Esophagus muscularis mucosa (tissue), 4 donors: ENCODE data around the gene GP1BB. TPM values are rescaled to one million over a fixed set of nuclear protein-coding genes. Genes with fewer than 3 reads are reported as not detected.

Experiments
- DNase-seq: peaks from one replicate; pipeline ENCODE4 v3.0.0-alpha.2; 2017; ENCODE audit errors: extremely low spot score
- H3K27ac ChIP-seq, 4 donors: fragments of 200-600 bp; sonication (generic); replicated peaks in 1 of 4; 1 replicate in 3 of 4; 2 replicates in 1 of 4; pipeline ENCODE4 v1.5.1; 2016 to 2019; ENCODE audit warnings: mild to moderate bottlenecking in 1 of 4
- H3K27me3 ChIP-seq, 4 donors: fragments of 200-600 bp; sonication (generic); one replicate each; pipeline versions ENCODE4 v1.5.1 to v1.6.0; 2016 to 2019
- H3K36me3 ChIP-seq, 4 donors: fragments of 200-600 bp; sonication (generic); one replicate each; pipeline ENCODE4 v1.5.1; 2016 to 2019
- H3K4me1 ChIP-seq, 4 donors: fragments of 200-600 bp; sonication (generic); one replicate each; pipeline ENCODE4 v1.5.1; 2016 to 2019
- H3K4me3 ChIP-seq, 4 donors: fragments of 200-600 bp; sonication (generic); 1 replicate in 2 of 4; 2 replicates in 2 of 4; pipeline ENCODE4 v1.5.1; 2016 to 2019; ENCODE audit warnings: mild to moderate bottlenecking in 4 of 4, moderate library complexity in 1 of 4
- H3K9me3 ChIP-seq, 4 donors: fragments of 200-600 bp; sonication (generic); 1 replicate in 3 of 4; 2 replicates in 1 of 4; pipeline ENCODE4 v1.5.1; 2016 to 2019
- EP300 ChIP-seq: sonication (generic); formaldehyde crosslinking; IDR thresholded peaks from one replicate; pipeline ENCODE4 v1.6.1; 2017; ENCODE audit warnings: antibody characterized with exemption
- POLR2A ChIP-seq: fragments of 450-650 bp; IDR thresholded peaks from one replicate; pipeline ENCODE4 v1.6.1; 2017; ENCODE audit warnings: antibody characterized with exemption, moderate library complexity, mild to moderate bottlenecking, low read depth
- POLR2AphosphoS5 ChIP-seq, 2 donors: sonication (generic); formaldehyde crosslinking; IDR thresholded peaks; one replicate each; pipeline ENCODE4 v1.6.1; 2017; ENCODE audit warnings: antibody characterized with exemption in 2 of 2
- WGBS: methylation state at CpG from one replicate; pipeline ENCODE4 v1.1.5; 2018; 5-methylcytosine and 5-hydroxymethylcytosine counted together
- intact Hi-C: fragments of 100-400 bp; cut with DNase I; formaldehyde crosslinking; loops from one replicate; pipeline ENCODE4 v1.15.1; 2023
- total RNA-seq, 4 donors: library from RNA; depleted of rRNA; stranded (reverse); fragments of >200 nt; gene quantifications; one replicate each; pipeline versions ENCODE4 v1.1.0 to v1.2.1, GENCODE V29; 2016
- TF ChIP-seq, protein P1 (sequence below), 3 experiments: fragments of 200-600 bp in 2 of 3; fragments of 450-650 bp in 1 of 3; sonication (generic) in 2 of 3; IDR thresholded peaks; one replicate each; pipeline ENCODE4 v1.5.1; 2017 to 2019; ENCODE audit warnings: antibody characterized with exemption in 3 of 3, mild to moderate bottlenecking in 2 of 3, moderate library complexity in 1 of 3

The GP1BB gene
- total RNA-seq, 4 donors from 2014 or later: 1.7 to 16.7 (median 5.7) TPM

- Histone ChIP-seq H3K27me3 (peaks cover 0 to 32% (median 0%) of the 10 kb centered on the region in 4 donors), H3K36me3 (no peaks in the 10 kb centered on the region), H3K9me3 (no peaks in the 10 kb centered on the region), H3K27ac (no peak overlapping the region), H3K4me1 (no peaks in the 10 kb centered on the region), H3K4me3 (no peak overlapping the region)
- TF ChIP-seq EP300 (no peak), POLR2A (no peak), POLR2AphosphoS5 (IDR thresholded peaks at IDR 0.05) (no peak)
- TF ChIP-seq, protein P1, sequence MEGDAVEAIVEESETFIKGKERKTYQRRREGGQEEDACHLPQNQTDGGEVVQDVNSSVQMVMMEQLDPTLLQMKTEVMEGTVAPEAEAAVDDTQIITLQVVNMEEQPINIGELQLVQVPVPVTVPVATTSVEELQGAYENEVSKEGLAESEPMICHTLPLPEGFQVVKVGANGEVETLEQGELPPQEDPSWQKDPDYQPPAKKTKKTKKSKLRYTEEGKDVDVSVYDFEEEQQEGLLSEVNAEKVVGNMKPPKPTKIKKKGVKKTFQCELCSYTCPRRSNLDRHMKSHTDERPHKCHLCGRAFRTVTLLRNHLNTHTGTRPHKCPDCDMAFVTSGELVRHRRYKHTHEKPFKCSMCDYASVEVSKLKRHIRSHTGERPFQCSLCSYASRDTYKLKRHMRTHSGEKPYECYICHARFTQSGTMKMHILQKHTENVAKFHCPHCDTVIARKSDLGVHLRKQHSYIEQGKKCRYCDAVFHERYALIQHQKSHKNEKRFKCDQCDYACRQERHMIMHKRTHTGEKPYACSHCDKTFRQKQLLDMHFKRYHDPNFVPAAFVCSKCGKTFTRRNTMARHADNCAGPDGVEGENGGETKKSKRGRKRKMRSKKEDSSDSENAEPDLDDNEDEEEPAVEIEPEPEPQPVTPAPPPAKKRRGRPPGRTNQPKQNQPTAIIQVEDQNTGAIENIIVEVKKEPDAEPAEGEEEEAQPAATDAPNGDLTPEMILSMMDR (IDR thresholded peaks at IDR 0.05): no peak
- intact Hi-C loops: no loop called here
- WGBS: 88% methylated on average over 10 of the region's 10 CpGs
- DNase-seq: no peak
Measured at GRCh38 chr22:19701420-19702145, 21.8 kb upstream of the GP1BB start.

DNA sequence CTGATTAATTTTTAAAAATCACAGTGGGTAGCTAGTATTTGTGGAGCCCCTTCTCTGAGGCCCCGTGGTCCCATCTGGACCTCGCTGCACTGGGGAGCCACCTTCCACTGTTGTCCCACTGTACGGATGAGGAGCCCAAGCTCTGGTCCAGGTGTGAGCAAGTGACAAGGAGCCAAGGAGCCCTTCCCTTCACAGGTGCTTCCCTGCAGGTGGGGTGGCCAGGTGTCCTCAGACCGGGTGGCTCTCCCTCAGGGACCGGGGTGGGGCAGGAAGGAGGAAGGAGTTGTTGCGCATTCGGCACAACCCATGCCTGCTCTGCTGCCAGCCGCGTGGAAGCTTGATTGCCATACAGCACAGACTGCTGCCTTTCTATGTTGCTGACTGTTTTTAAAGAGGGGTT lies 19.5 kb upstream of the GP1BB start:
- Histone ChIP-seq H3K9me3 (no peaks in the 10 kb centered on the region), H3K36me3 (no peaks in the 10 kb centered on the region), H3K27me3 (peaks cover 0 to 45% (median 0%) of the 10 kb centered on the region in 4 donors), H3K27ac (no peak overlapping the region), H3K4me1 (peaks cover 0 to 5% (median 0%) of the 10 kb centered on the region in 4 donors), H3K4me3 (no peak overlapping the region)
- TF ChIP-seq POLR2A (no peak), EP300 (no peak), POLR2AphosphoS5 (IDR thresholded peaks at IDR 0.05) (no peak)
- TF ChIP-seq, protein P1 (IDR thresholded peaks at IDR 0.05): no peak
- 80% methylated on average over 9 of the region's 9 CpGs for WGBS
- intact Hi-C loops: no loop called here
- DNase-seq: no peak

DNA sequence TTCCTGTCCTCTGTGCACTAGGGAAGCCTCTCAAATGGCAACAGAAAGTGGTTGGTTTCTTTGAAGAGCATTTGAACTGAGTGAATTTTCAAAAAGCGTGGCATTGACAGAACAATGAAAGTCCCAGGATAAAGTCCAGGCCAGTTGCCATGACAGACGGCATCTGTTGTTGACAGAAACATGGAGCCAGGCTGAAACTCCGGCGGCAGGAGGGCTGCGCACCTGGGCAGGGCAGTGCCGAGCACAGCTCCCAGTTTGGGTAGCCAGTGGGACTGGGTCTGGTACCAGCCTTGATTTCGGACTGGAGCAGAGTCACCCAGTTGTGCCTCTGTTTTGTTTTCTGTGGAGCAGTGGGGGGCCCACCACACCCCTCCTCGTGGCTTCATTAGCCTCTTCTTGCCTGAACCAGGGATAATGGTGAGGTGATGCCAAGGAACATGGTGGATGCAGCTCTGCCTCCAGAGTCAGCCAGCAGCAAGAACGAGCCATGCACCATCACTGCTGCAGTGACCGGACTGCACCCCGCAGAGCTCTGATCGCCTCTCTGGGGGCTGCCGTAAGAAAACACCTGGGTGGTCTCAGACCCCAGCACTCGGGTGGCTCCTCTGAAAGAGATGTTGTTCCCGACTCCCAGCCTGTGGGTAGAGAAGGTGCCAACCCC lies 18.9 kb upstream of the GP1BB start:
- no peaks in the 10 kb centered on the region for H3K36me3 ChIP-seq
- intact Hi-C loops: no loop called here
- H3K27me3 ChIP-seq: peaks cover 0 to 50% (median 0%) of the 10 kb centered on the region in 4 donors
- DNase-seq: no peak
- no peak overlapping the region for H3K27ac ChIP-seq
- no peak overlapping the region for H3K4me3 ChIP-seq
- H3K9me3 ChIP-seq: no peaks in the 10 kb centered on the region
- WGBS: 88% methylated on average over 9 of the region's 15 CpGs
- TF ChIP-seq EP300: no peak
- TF ChIP-seq POLR2A: no peak
- TF ChIP-seq, protein P1 (IDR thresholded peaks at IDR 0.05): no peak
- no peak for TF ChIP-seq POLR2AphosphoS5 (IDR thresholded peaks at IDR 0.05)
- peaks cover 0 to 8% (median 1%) of the 10 kb centered on the region in 4 donors for H3K4me1 ChIP-seq

GRCh38 chr22:19705181-19705934 lies 18.0 kb upstream of the GP1BB start:
- no peak overlapping the region for H3K4me3 ChIP-seq
- H3K27me3 ChIP-seq: peaks cover 0 to 50% (median 0%) of the 10 kb centered on the region in 4 donors
- 75% methylated on average over 5 of the region's 14 CpGs for WGBS
- no peak for DNase-seq
- H3K36me3 ChIP-seq: no peaks in the 10 kb centered on the region
- no peak overlapping the region for H3K27ac ChIP-seq
- H3K4me1 ChIP-seq: peaks cover 0 to 14% (median 1%) of the 10 kb centered on the region in 4 donors
- no peaks in the 10 kb centered on the region for H3K9me3 ChIP-seq
- intact Hi-C loops: no loop called here
- TF ChIP-seq EP300: no peak
- no peak for TF ChIP-seq POLR2A
- no peak for TF ChIP-seq POLR2AphosphoS5 (IDR thresholded peaks at IDR 0.05)
- TF ChIP-seq, protein P1 (IDR thresholded peaks at IDR 0.05): no peak
